Smooth muscle cell (in vitro differentiated cells): ENCODE data around the gene METTL24. TPM values are rescaled to one million over a fixed set of nuclear protein-coding genes. Genes with fewer than 3 reads are reported as not detected.

Experiments used
- DNase-seq: peaks from one replicate; lab custom pipeline; 2025; ENCODE audit not compliant: unreplicated experiment; lab: John Stamatoyannopoulos, UW
- H2AFZ ChIP-seq: fragments of 200-600 bp; sonication (generic); 2 replicates; pipeline ENCODE4 v1.6.0; 2016; ENCODE audit warnings: antibody characterized with exemption, low read depth, mild to moderate bottlenecking
- H3F3A ChIP-seq: fragments of 200-600 bp; sonication (generic); 2 replicates; pipeline ENCODE4 v1.6.0; 2017; ENCODE audit warnings: antibody characterized with exemption, low read depth
- H3K27ac ChIP-seq: fragments of 200-600 bp; sonication (generic); 2 replicates; pipeline ENCODE4 v1.5.1; 2016; ENCODE audit warnings: low read depth, mild to moderate bottlenecking
- H3K27me3 ChIP-seq: fragments of 200-600 bp; sonication (generic); 2 replicates; pipeline ENCODE4 v1.6.1; 2016; ENCODE audit warnings: low read depth, mild to moderate bottlenecking
- H3K36me3 ChIP-seq: fragments of 200-600 bp; sonication (generic); 2 replicates; pipeline ENCODE4 v1.5.1; 2016; ENCODE audit warnings: low read depth
- H3K4me1 ChIP-seq: fragments of 200-600 bp; sonication (generic); 2 replicates; pipeline ENCODE4 v1.5.1; 2016; ENCODE audit warnings: low read depth
- H3K4me2 ChIP-seq: fragments of 200-600 bp; sonication (generic); 2 replicates; pipeline ENCODE4 v1.6.0; 2016; ENCODE audit warnings: mild to moderate bottlenecking
- H3K4me3 ChIP-seq: fragments of 200-600 bp; sonication (generic); 2 replicates; pipeline ENCODE4 v1.5.1; 2016; ENCODE audit warnings: mild to moderate bottlenecking
- H3K79me2 ChIP-seq: fragments of 200-600 bp; sonication (generic); 2 replicates; pipeline ENCODE4 v1.6.0; 2016; ENCODE audit warnings: low read depth, mild to moderate bottlenecking
- H3K9ac ChIP-seq: fragments of 200-600 bp; sonication (generic); 2 replicates; pipeline ENCODE4 v1.6.0; 2016; ENCODE audit warnings: low read depth
- H3K9me3 ChIP-seq: fragments of 200-600 bp; sonication (generic); replicated peaks from 2 replicates; pipeline ENCODE4 v1.5.1; 2016; ENCODE audit warnings: low read depth
- H4K20me1 ChIP-seq: fragments of 200-600 bp; sonication (generic); 2 replicates; pipeline ENCODE4 v1.6.0; 2016; ENCODE audit warnings: low read depth
- WGBS: methylation state at CpG from one replicate; pipeline ENCODE4 v1.1.7; 2016; ENCODE audit warnings: low lambda C conversion rate; 5-methylcytosine and 5-hydroxymethylcytosine counted together
- polyA plus RNA-seq: library from polyadenylated mRNA; unstranded; fragments of >200 nt; fragmentation: Nextera tagmentation; extraction: Ambion mirVana; gene quantifications from 2 replicates; pipeline ENCODE4 v1.2.1, GENCODE V29; 2016
- total RNA-seq: library from RNA; depleted of rRNA; stranded (reverse); fragments of >200 nt; gene quantifications from 2 replicates; pipeline ENCODE4 v1.2.3, GENCODE V29; 2014
- TF ChIP-seq, protein P1 (sequence below): fragments of 200-600 bp; sonication (generic); IDR thresholded peaks from 2 replicates; pipeline ENCODE4 v1.5.1; 2017; ENCODE audit warnings: borderline replicate concordance, mild to moderate bottlenecking, antibody characterized with exemption; ENCODE audit not compliant: insufficient read depth, poor library complexity, severe bottlenecking

METTL24 gene
- total and polyA plus RNA-seq, 2 experiments from 2014 or later: 0.74 to 2.6 TPM

- no peaks in the 10 kb centered on the region for H3K36me3 ChIP-seq
- H3K4me1 ChIP-seq: no peaks in the 10 kb centered on the region
- H3K9me3 ChIP-seq: no peaks in the 10 kb centered on the region
- no peak overlapping the region for H3K4me2 ChIP-seq
- no peaks in the 10 kb centered on the region for H3K27me3 ChIP-seq
- H3K4me3 ChIP-seq: no peak overlapping the region
- no peaks in the 10 kb centered on the region for H3K79me2 ChIP-seq
- TF ChIP-seq, protein P1, sequence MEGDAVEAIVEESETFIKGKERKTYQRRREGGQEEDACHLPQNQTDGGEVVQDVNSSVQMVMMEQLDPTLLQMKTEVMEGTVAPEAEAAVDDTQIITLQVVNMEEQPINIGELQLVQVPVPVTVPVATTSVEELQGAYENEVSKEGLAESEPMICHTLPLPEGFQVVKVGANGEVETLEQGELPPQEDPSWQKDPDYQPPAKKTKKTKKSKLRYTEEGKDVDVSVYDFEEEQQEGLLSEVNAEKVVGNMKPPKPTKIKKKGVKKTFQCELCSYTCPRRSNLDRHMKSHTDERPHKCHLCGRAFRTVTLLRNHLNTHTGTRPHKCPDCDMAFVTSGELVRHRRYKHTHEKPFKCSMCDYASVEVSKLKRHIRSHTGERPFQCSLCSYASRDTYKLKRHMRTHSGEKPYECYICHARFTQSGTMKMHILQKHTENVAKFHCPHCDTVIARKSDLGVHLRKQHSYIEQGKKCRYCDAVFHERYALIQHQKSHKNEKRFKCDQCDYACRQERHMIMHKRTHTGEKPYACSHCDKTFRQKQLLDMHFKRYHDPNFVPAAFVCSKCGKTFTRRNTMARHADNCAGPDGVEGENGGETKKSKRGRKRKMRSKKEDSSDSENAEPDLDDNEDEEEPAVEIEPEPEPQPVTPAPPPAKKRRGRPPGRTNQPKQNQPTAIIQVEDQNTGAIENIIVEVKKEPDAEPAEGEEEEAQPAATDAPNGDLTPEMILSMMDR: no peak
- DNase-seq: no peak
- no peak overlapping the region for H3K9ac ChIP-seq
- H3K27ac ChIP-seq: no peak overlapping the region
- H3F3A ChIP-seq: peaks cover 3% of the 10 kb centered on the region
- peak overlapping the region; percentile 21 for H2AFZ ChIP-seq
- no peaks in the 10 kb centered on the region for H4K20me1 ChIP-seq
These were observed 17.1 kb downstream of the METTL24 start for GRCh38 chr6:110341067-110341466.

- H3K27ac ChIP-seq: no peak overlapping the region
- peaks cover 3% of the 10 kb centered on the region for H3F3A ChIP-seq
- H3K36me3 ChIP-seq: no peaks in the 10 kb centered on the region
- H3K4me1 ChIP-seq: no peaks in the 10 kb centered on the region
- no peak overlapping the region for H3K4me2 ChIP-seq
- H3K9me3 ChIP-seq: no peaks in the 10 kb centered on the region
- no peak overlapping the region for H3K4me3 ChIP-seq
- no peaks in the 10 kb centered on the region for H4K20me1 ChIP-seq
- TF ChIP-seq, protein P1: no peak
- WGBS: 78% methylated on average over 7 of the region's 7 CpGs
- no peak overlapping the region for H2AFZ ChIP-seq
- no peak for DNase-seq
- H3K9ac ChIP-seq: no peak overlapping the region
- H3K27me3 ChIP-seq: no peaks in the 10 kb centered on the region
- H3K79me2 ChIP-seq: no peaks in the 10 kb centered on the region
These were observed 17.7 kb downstream of the METTL24 start for GRCh38 chr6:110340392-110340965.

DNA sequence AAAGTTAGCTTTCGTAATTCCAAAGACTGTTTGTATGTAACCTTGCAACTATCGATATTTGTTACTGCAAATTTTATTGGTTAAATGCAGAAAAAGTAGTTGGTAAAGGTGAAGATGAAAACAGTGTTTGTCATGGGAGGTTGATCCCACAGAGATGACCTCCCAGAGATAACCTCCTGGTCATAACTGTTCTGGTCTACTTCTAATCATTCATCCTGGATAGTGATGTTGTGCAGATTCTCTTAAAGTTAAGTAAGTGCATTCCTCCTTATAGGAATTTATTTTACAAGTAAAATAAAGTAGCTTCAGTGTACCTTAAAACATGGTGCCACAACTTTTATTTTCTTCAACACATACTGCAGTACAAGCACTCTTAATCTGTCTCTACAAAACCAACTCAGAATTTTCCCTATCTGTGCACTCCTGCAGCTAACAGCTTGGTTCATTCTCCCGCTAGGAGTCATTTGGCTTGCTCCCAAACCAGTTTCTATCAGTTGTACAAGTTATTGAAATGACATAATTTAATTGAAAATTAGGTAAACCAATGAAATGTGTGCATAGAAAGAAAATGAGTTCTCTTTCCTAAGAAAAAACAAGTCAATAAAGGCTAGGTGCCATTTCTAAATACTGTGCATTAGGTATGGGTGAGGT, 19.2 kb downstream of the METTL24 start:
- Histone ChIP-seq H3K9me3 (no peaks in the 10 kb centered on the region), H3F3A (peaks cover 3% of the 10 kb centered on the region), H3K4me1 (peaks cover 8% of the 10 kb centered on the region), H2AFZ (no peak overlapping the region), H3K36me3 (no peaks in the 10 kb centered on the region), H3K27ac (no peak overlapping the region), H3K4me3 (no peak overlapping the region), H3K9ac (no peak overlapping the region), H3K4me2 (no peak overlapping the region), H3K27me3 (no peaks in the 10 kb centered on the region), H4K20me1 (no peaks in the 10 kb centered on the region), H3K79me2 (no peaks in the 10 kb centered on the region)
- WGBS: 74% methylated on average over 3 of the region's 3 CpGs
- TF ChIP-seq, protein P1: no peak
- no peak for DNase-seq

DNA sequence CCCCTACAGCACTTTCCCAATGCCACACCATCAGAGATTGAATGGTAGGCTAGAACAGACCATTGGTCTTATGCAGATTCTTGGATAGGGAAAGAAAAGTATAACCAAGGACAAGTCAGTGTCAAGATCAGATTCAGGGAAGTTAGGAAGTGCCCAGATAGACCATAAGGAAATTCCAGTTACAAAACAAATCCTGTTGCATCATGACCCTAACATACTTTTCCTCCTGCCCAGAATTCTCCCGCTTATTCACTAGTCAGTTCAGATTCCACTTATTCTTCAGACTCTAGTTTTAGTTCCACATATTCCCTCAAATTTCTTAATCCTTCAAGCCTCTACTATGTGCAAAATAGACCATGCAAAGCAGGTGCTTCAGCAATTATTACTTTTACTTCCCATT, 20.7 kb downstream of the METTL24 start:
- H3F3A ChIP-seq: peaks cover 3% of the 10 kb centered on the region
- no peaks in the 10 kb centered on the region for H3K27me3 ChIP-seq
- H3K79me2 ChIP-seq: no peaks in the 10 kb centered on the region
- WGBS: 26% methylated on average over 1 of the region's 1 CpG
- H3K36me3 ChIP-seq: no peaks in the 10 kb centered on the region
- H3K4me1 ChIP-seq: peaks cover 8% of the 10 kb centered on the region
- H3K9me3 ChIP-seq: no peaks in the 10 kb centered on the region
- no peak overlapping the region for H3K9ac ChIP-seq
- no peaks in the 10 kb centered on the region for H4K20me1 ChIP-seq
- H2AFZ ChIP-seq: no peak overlapping the region
- H3K4me3 ChIP-seq: no peak overlapping the region
- peak overlapping the region; percentile 4 for H3K4me2 ChIP-seq
- no peak overlapping the region for H3K27ac ChIP-seq
- TF ChIP-seq, protein P1: no peak
- no peak for DNase-seq
